GM06990 (cell line): ENCODE data around the gene CDC42SE2.

Experiments used
- DNase-seq: peaks from one replicate; pipeline ENCODE4 v3.0.0-alpha.2; 2011; ENCODE audit not compliant: insufficient read length; ENCODE audit errors: extremely low read depth
- H3K27me3 ChIP-seq: replicated peaks from 2 replicates; pipeline ENCODE4 v1.6.0; 2011; ENCODE audit warnings: low read length; ENCODE audit not compliant: control insufficient read depth, insufficient read depth
- H3K36me3 ChIP-seq: 2 replicates; pipeline ENCODE4 v1.5.1; 2011; ENCODE audit warnings: low read length; ENCODE audit not compliant: control insufficient read depth, insufficient read depth
- H3K4me3 ChIP-seq: replicated peaks from 2 replicates; pipeline ENCODE4 v1.5.1; 2011; ENCODE audit warnings: low read depth, mild to moderate bottlenecking, control low read depth, low read length
- TF ChIP-seq, protein P1 (sequence below): IDR thresholded peaks from 2 replicates; pipeline ENCODE4 v1.5.1; 2011; ENCODE audit warnings: low read length, control low read depth, mild to moderate bottlenecking, inconsistent platforms; ENCODE audit not compliant: insufficient read depth, poor library complexity, severe bottlenecking

Gene CDC42SE2

GRCh38 chr5:131239686-131240085 lies 24.2 kb upstream of the CDC42SE2 start:
- TF ChIP-seq, protein P1, sequence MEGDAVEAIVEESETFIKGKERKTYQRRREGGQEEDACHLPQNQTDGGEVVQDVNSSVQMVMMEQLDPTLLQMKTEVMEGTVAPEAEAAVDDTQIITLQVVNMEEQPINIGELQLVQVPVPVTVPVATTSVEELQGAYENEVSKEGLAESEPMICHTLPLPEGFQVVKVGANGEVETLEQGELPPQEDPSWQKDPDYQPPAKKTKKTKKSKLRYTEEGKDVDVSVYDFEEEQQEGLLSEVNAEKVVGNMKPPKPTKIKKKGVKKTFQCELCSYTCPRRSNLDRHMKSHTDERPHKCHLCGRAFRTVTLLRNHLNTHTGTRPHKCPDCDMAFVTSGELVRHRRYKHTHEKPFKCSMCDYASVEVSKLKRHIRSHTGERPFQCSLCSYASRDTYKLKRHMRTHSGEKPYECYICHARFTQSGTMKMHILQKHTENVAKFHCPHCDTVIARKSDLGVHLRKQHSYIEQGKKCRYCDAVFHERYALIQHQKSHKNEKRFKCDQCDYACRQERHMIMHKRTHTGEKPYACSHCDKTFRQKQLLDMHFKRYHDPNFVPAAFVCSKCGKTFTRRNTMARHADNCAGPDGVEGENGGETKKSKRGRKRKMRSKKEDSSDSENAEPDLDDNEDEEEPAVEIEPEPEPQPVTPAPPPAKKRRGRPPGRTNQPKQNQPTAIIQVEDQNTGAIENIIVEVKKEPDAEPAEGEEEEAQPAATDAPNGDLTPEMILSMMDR: no peak
- no peak for DNase-seq
- H3K4me3 ChIP-seq: no peak overlapping the region

DNA sequence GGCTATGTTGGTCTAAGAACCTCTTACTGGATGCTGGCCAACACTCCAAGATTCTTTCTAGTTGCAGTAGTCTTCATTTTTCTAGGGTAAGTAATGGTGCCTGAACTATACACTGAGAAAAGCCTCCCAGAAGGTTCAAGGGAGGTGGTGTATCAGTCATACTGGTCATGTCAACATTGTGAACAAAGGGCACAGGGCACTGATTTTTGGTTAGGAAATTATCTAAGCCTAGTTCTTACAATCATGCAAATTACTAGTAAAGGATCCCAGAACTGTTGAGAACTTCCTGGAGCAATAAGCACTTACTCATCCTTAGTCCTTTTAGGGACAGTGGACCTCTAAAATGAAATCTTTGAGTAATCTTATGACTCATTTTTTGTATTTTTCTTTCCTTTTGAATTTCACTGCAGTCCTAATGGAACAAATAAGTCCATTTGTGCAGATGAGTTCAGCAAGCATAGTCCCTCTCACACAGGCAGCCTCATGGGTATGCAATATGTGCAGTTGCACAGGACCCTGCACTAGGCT lies 21.1 kb upstream of the CDC42SE2 start:
- TF ChIP-seq, protein P1: no peak
- DNase-seq: no peak

More at GRCh38 chr5:131239686-131240085, 24.2 kb upstream of the CDC42SE2 start:
- H3K27me3 ChIP-seq: no peaks in the 10 kb centered on the region
- no peaks in the 10 kb centered on the region for H3K36me3 ChIP-seq

GRCh38 chr5:131245312-131245711 lies 18.5 kb upstream of the CDC42SE2 start:
- no peaks in the 10 kb centered on the region for H3K36me3 ChIP-seq
- H3K27me3 ChIP-seq: no peaks in the 10 kb centered on the region
- no peak overlapping the region for H3K4me3 ChIP-seq
- TF ChIP-seq, protein P1: no peak
- DNase-seq: no peak

More for the DNA sequence above, 21.1 kb upstream of the CDC42SE2 start:
- H3K27me3 ChIP-seq: no peaks in the 10 kb centered on the region
- no peaks in the 10 kb centered on the region for H3K36me3 ChIP-seq
- H3K4me3 ChIP-seq: no peak overlapping the region

GRCh38 chr5:131245948-131246347 lies 17.9 kb upstream of the CDC42SE2 start:
- TF ChIP-seq, protein P1: no peak
- no peak overlapping the region for H3K4me3 ChIP-seq
- DNase-seq: no peak
- H3K36me3 ChIP-seq: no peaks in the 10 kb centered on the region
- H3K27me3 ChIP-seq: no peaks in the 10 kb centered on the region

DNA sequence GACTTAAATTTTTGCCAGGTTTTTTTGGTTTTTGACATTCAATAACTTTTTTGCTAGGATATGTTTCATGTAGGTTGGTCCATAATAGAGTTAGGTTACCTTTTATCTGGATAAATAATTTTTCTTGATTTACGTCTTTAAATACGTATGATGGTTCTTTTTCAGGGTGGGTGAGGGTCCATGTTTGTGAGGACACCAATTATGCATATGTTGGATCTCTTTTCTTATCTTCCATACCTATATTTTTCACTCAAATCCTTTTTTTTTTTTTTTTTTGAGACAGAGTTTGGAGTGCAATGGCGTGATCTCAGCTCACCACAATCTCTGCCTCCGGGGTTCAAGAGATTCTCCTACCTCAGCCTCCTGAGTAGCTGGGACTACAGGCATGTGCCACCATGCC lies 17.3 kb upstream of the CDC42SE2 start:
- TF ChIP-seq, protein P1: no peak
- H3K4me3 ChIP-seq: no peak overlapping the region
- DNase-seq: no peak
- no peaks in the 10 kb centered on the region for H3K36me3 ChIP-seq
- H3K27me3 ChIP-seq: no peaks in the 10 kb centered on the region
